ENCODE data around the gene KCNA5. TPM values are rescaled to one million over a fixed set of nuclear protein-coding genes. Genes with fewer than 3 reads are reported as not detected.

KCNA5 gene
- polyA plus RNA-seq, 1 donor (not counting 4 experiments of a cell fraction or from before 2014, with no cell fraction given): not detected

DNA sequence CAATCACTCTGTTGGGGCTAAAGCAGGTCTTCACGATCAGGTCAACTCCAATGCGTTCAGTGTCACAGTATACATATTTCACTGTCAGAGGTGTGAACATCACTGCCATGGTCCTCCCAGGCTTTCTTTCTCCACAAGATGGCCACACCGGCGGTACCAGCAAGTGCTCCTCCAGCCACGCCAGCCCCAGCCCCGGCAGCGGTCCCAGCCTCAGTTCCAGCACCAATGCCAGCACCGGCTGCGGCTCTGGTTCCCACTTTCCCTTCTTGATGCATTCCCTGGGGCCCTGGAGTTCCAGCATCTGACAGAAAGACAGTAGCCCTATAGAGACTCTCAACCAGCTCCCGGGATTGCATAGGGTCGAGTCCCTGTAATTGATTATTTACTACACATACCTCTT lies 10.9 kb upstream of the KCNA5 start:
- Histone ChIP-seq H3K4me3 (ENCODE audit: control insufficient read depth in 2 of 3, extremely low read depth in 1 of 3, insufficient read depth in 2 of 3, low read depth in 1 of 3, low read length in 3 of 3) (no peak overlapping the region), H3K9me3 (ENCODE audit: control insufficient read depth, low read depth, low read length) (no peaks in the 10 kb centered on the region), H3K4me1 (ENCODE audit: control insufficient read depth, extremely low read depth, insufficient read depth, low read length) (no peaks in the 10 kb centered on the region), H3K79me2 (ENCODE audit: control insufficient read depth, insufficient read depth, low read length) (no peaks in the 10 kb centered on the region), H3K36me3 (ENCODE audit: control insufficient read depth in 2 of 2, extremely low read depth in 1 of 2, insufficient read depth in 2 of 2, low read length in 2 of 2) (no peaks in the 10 kb centered on the region), H3K27ac (ENCODE audit: control insufficient read depth, insufficient read depth, low read length) (no peak overlapping the region), H3K4me2 (ENCODE audit: control insufficient read depth, extremely low read depth, insufficient read depth, low read depth, low read length) (no peak overlapping the region), H2AFZ (ENCODE audit: control insufficient read depth, low read length) (no peak overlapping the region), H4K20me1 (ENCODE audit: control insufficient read depth, extremely low read depth, insufficient read depth, low read length) (no peaks in the 10 kb centered on the region), H3K27me3 (ENCODE audit: control insufficient read depth, extremely low read depth, insufficient read depth, low read length) (no peaks in the 10 kb centered on the region), H3K9ac (ENCODE audit: control insufficient read depth, extremely low read depth, insufficient read depth, low read length) (no peak overlapping the region), H3K9me1 (ENCODE audit: control insufficient read depth, extremely low read depth, insufficient read depth, low read length) (no peaks in the 10 kb centered on the region)
- TF ChIP-seq, protein P1, sequence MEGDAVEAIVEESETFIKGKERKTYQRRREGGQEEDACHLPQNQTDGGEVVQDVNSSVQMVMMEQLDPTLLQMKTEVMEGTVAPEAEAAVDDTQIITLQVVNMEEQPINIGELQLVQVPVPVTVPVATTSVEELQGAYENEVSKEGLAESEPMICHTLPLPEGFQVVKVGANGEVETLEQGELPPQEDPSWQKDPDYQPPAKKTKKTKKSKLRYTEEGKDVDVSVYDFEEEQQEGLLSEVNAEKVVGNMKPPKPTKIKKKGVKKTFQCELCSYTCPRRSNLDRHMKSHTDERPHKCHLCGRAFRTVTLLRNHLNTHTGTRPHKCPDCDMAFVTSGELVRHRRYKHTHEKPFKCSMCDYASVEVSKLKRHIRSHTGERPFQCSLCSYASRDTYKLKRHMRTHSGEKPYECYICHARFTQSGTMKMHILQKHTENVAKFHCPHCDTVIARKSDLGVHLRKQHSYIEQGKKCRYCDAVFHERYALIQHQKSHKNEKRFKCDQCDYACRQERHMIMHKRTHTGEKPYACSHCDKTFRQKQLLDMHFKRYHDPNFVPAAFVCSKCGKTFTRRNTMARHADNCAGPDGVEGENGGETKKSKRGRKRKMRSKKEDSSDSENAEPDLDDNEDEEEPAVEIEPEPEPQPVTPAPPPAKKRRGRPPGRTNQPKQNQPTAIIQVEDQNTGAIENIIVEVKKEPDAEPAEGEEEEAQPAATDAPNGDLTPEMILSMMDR (optimal IDR thresholded peaks at IDR 0.05 in 1 of 3, IDR thresholded peaks at IDR 0.05 in 1 of 3, conservative IDR thresholded peaks at IDR 0.05 in 1 of 3; ENCODE audit: extremely low read depth in 1 of 3, insufficient read depth in 2 of 3, low read length in 3 of 3): no peak
- TF ChIP-seq EZH2 (IDR thresholded peaks at IDR 0.05; ENCODE audit: low read length): no peak
- no peak for FAIRE-seq
- dilution Hi-C loops (cut with MboI; ENCODE audit: extremely low pct_ligation_motif_present, low sequenced_read_pairs): no loop called here
- DNase-seq (ENCODE audit: low read depth, low spot score): no peak

DNA sequence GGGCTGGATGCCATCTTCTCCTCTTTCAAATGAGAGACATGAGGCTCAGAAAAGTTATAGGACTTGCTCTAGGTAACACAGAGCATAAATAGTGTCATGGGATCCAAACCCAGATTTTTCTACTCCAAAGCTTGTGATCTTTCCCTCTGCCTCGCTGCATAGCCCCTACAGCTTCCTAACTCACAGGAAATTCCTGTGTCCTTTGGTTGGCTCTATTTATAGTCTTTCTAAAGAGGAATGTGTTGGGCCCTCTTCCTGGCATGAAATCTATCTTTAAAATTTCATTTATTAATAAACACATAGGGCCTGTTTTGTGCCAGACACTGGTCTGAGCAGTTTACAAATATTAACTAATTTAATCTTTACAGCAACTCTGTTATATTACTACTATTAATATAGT lies 9.8 kb upstream of the KCNA5 start:
- no peak for FAIRE-seq
- Histone ChIP-seq H3K9ac (ENCODE audit: control insufficient read depth, extremely low read depth, insufficient read depth, low read length) (no peak overlapping the region), H3K36me3 (ENCODE audit: control insufficient read depth in 2 of 2, extremely low read depth in 1 of 2, insufficient read depth in 2 of 2, low read length in 2 of 2) (no peaks in the 10 kb centered on the region), H2AFZ (ENCODE audit: control insufficient read depth, low read length) (no peak overlapping the region), H3K4me2 (ENCODE audit: control insufficient read depth, extremely low read depth, insufficient read depth, low read depth, low read length) (no peak overlapping the region), H3K79me2 (ENCODE audit: control insufficient read depth, insufficient read depth, low read length) (no peaks in the 10 kb centered on the region), H3K27ac (ENCODE audit: control insufficient read depth, insufficient read depth, low read length) (no peak overlapping the region), H3K4me1 (ENCODE audit: control insufficient read depth, extremely low read depth, insufficient read depth, low read length) (no peaks in the 10 kb centered on the region), H3K4me3 (ENCODE audit: control insufficient read depth in 2 of 3, extremely low read depth in 1 of 3, insufficient read depth in 2 of 3, low read depth in 1 of 3, low read length in 3 of 3) (no peak overlapping the region), H3K27me3 (ENCODE audit: control insufficient read depth, extremely low read depth, insufficient read depth, low read length) (no peaks in the 10 kb centered on the region), H3K9me3 (ENCODE audit: control insufficient read depth, low read depth, low read length) (no peaks in the 10 kb centered on the region), H4K20me1 (ENCODE audit: control insufficient read depth, extremely low read depth, insufficient read depth, low read length) (no peaks in the 10 kb centered on the region), H3K9me1 (ENCODE audit: control insufficient read depth, extremely low read depth, insufficient read depth, low read length) (no peaks in the 10 kb centered on the region)
- TF ChIP-seq, protein P1 (optimal IDR thresholded peaks at IDR 0.05 in 1 of 3, IDR thresholded peaks at IDR 0.05 in 1 of 3, conservative IDR thresholded peaks at IDR 0.05 in 1 of 3; ENCODE audit: extremely low read depth in 1 of 3, insufficient read depth in 2 of 3, low read length in 3 of 3): no peak
- TF ChIP-seq EZH2 (IDR thresholded peaks at IDR 0.05; ENCODE audit: low read length): no peak
- DNase-seq (ENCODE audit: low read depth, low spot score): no peak
- dilution Hi-C loops (cut with MboI; ENCODE audit: extremely low pct_ligation_motif_present, low sequenced_read_pairs): no loop called here

Measured in keratinocyte (primary cell).